IMR-90 (cell line): Measurements from ENCODE around the gene WDR70. TPM values are rescaled to one million over a fixed set of nuclear protein-coding genes. Genes with fewer than 3 reads are reported as not detected.

ENCODE experiments used
- ATAC-seq: fragments of 200-7000 bp; cut with Tn5 transposase; 2 replicates; pipeline ENCODE4 v1.9.1; 2020; ENCODE audit warnings: low read depth, mild to moderate bottlenecking, moderate library complexity
- BruUV-seq: library from RNA; stranded (reverse); fragments of 400-500 nt; replicated peaks from 2 replicates; lab custom pipeline; 2021; lab: Mats Ljungman, UMichigan
- CTCF ChIA-PET: fragments of 300-600 bp; formaldehyde crosslinking; extraction: SDS; loops from one replicate; lab custom pipeline; 2021; ENCODE audit warnings: antibody characterized with exemption; lab: Yijun Ruan, JAX
- POLR2A ChIA-PET: fragments of 300-600 bp; sonication (Branson Sonifier 250); formaldehyde crosslinking; loops from one replicate; lab custom pipeline; 2022; ENCODE audit warnings: antibody characterized with exemption; ENCODE audit not compliant: unreplicated experiment; lab: Charles Lee
- DNase-seq: peaks from one replicate; pipeline ENCODE4 v3.0.0; 2013
- H2AFZ ChIP-seq: replicated peaks from 2 replicates; pipeline ENCODE3; 2013; ENCODE audit warnings: low read length, mild to moderate bottlenecking; ENCODE audit not compliant: poor library complexity
- H2AK5ac ChIP-seq: 2 replicates; pipeline ENCODE4 v1.6.1; 2013; ENCODE audit warnings: low read depth, low read length, inconsistent platforms
- H2AK9ac ChIP-seq: replicated peaks from 2 replicates; pipeline ENCODE3; 2013; ENCODE audit warnings: mild to moderate bottlenecking, low read depth, low read length, moderate library complexity; ENCODE audit not compliant: poor library complexity
- H2BK120ac ChIP-seq: 2 replicates; pipeline ENCODE4 v1.6.1; 2013; ENCODE audit warnings: low read depth, low read length, inconsistent platforms
- H2BK15ac ChIP-seq: 3 replicates; pipeline ENCODE4 v1.6.1; 2013; ENCODE audit warnings: low read depth, low read length, inconsistent platforms
- H2BK20ac ChIP-seq: 2 replicates; pipeline ENCODE4 v1.6.1; 2013; ENCODE audit warnings: low read depth, mild to moderate bottlenecking, inconsistent platforms, low read length, moderate library complexity
- H2BK5ac ChIP-seq: 2 replicates; pipeline ENCODE4 v1.6.1; 2013; ENCODE audit warnings: mild to moderate bottlenecking, low read depth, low read length, inconsistent platforms; ENCODE audit not compliant: poor library complexity, severe bottlenecking
- H3K14ac ChIP-seq: replicated peaks from 2 replicates; pipeline ENCODE4 v1.6.1; 2013; ENCODE audit warnings: low read depth, low read length, inconsistent platforms
- H3K18ac ChIP-seq: 2 replicates; pipeline ENCODE4 v1.6.1; 2013; ENCODE audit warnings: low read depth, low read length, control low read depth
- H3K23ac ChIP-seq: 2 replicates; pipeline ENCODE4 v1.6.1; 2013; ENCODE audit warnings: low read depth, low read length, inconsistent platforms
- H3K27ac ChIP-seq: 2 replicates; pipeline ENCODE4 v1.5.1; 2013; ENCODE audit warnings: mild to moderate bottlenecking, control low read depth, low read length; ENCODE audit not compliant: insufficient read depth
- H3K27me3 ChIP-seq: 2 replicates; pipeline ENCODE4 v1.6.1; 2013; ENCODE audit warnings: low read length; ENCODE audit not compliant: control insufficient read depth, insufficient read depth
- H3K36me3 ChIP-seq: 2 replicates; pipeline ENCODE4 v1.6.1; 2013; ENCODE audit warnings: low read length, mixed read lengths; ENCODE audit not compliant: control insufficient read depth, insufficient read depth
- H3K4ac ChIP-seq: 2 replicates; pipeline ENCODE4 v1.6.1; 2013; ENCODE audit warnings: low read depth, low read length, inconsistent platforms
- H3K4me1 ChIP-seq: 2 replicates; pipeline ENCODE4 v1.6.1; 2013; ENCODE audit warnings: low read length, mixed read lengths; ENCODE audit not compliant: control insufficient read depth, insufficient read depth
- H3K4me2 ChIP-seq: 2 replicates; pipeline ENCODE4 v1.6.1; 2013; ENCODE audit warnings: low read depth, mild to moderate bottlenecking, control low read depth, low read length, moderate library complexity
- H3K4me3 ChIP-seq: 2 replicates; pipeline ENCODE4 v1.5.1; 2013; ENCODE audit warnings: low read depth, mild to moderate bottlenecking, control low read depth, low read length, moderate library complexity; ENCODE audit not compliant: insufficient read depth
- H3K56ac ChIP-seq: 2 replicates; pipeline ENCODE4 v1.6.1; 2013; ENCODE audit warnings: low read length, inconsistent platforms; ENCODE audit not compliant: insufficient read depth; ENCODE audit errors: extremely low read depth
- H3K79me1 ChIP-seq, 2 experiments: 2 replicates each; pipeline ENCODE4 v1.6.1; 2013; ENCODE audit warnings: low read length in 2 of 2, inconsistent platforms in 1 of 2, low read depth in 1 of 2
- H3K9ac ChIP-seq: 2 replicates; pipeline ENCODE4 v1.6.1; 2013; ENCODE audit warnings: low read depth, low read length, control low read depth
- H3K9me1 ChIP-seq: 2 replicates; pipeline ENCODE4 v1.6.1; 2013; ENCODE audit warnings: low read length, inconsistent platforms; ENCODE audit not compliant: insufficient read depth
- H3K9me3 ChIP-seq: 2 replicates; pipeline ENCODE4 v1.6.1; 2013; ENCODE audit warnings: low read length; ENCODE audit not compliant: control insufficient read depth, insufficient read depth
- H4K20me1 ChIP-seq: 2 replicates; pipeline ENCODE4 v1.6.1; 2013; ENCODE audit warnings: low read length, inconsistent platforms; ENCODE audit not compliant: insufficient read depth
- H4K5ac ChIP-seq: 2 replicates; pipeline ENCODE4 v1.6.1; 2013; ENCODE audit warnings: mild to moderate bottlenecking, low read depth, low read length, control low read depth
- H4K8ac ChIP-seq, 2 experiments: 2 replicates each; pipeline ENCODE4 v1.6.1; 2013; ENCODE audit warnings: low read depth in 2 of 2, low read length in 2 of 2, control low read depth in 1 of 2, inconsistent platforms in 1 of 2
- H4K91ac ChIP-seq: 2 replicates; pipeline ENCODE4 v1.6.1; 2013; ENCODE audit warnings: low read depth, low read length, inconsistent platforms; ENCODE audit not compliant: insufficient read depth
- SMC3 ChIP-seq: fragments of 150-350 bp; IDR thresholded peaks from 2 replicates; pipeline ENCODE4 v1.6.1; 2016; ENCODE audit warnings: low read depth, mild to moderate bottlenecking, antibody characterized with exemption, low read length, moderate library complexity
- WGBS, 2 experiments: methylation state at CpG; one replicate each; pipeline versions ENCODE4 v1.1.5 to v1.1.7; 2013; ENCODE audit warnings: missing lambda C conversion rate in 2 of 2; ENCODE audit not compliant: insufficient read length in 1 of 2; ENCODE audit errors: extremely low coverage in 2 of 2; 5-methylcytosine and 5-hydroxymethylcytosine counted together
- dilution Hi-C: fragments of 300-500 bp; cut with HindIII; formaldehyde crosslinking; loops from one replicate; pipeline ENCODE4 v1.14.3; 2018; ENCODE audit warnings: low sequenced_read_pairs; ENCODE audit not compliant: unreplicated experiment
- in situ Hi-C: fragments of 300-500 bp; cut with MboI; formaldehyde crosslinking; loops from 3 replicates; pipeline ENCODE4 v1.14.3; 2019; ENCODE audit warnings: low sequenced_read_pairs, inconsistent platforms, mixed read lengths
- intact Hi-C: fragments of 100-400 bp; cut with micrococcal nuclease; formaldehyde crosslinking; loops from 2 replicates; pipeline ENCODE4 v1.10.0; 2022
- polyA plus RNA-seq, 3 experiments: library from polyadenylated mRNA; depleted of rRNA; stranded (reverse); fragments of >200 nt; gene quantifications; 2 replicates each; pipeline ENCODE4 v1.2.3, GENCODE V29; 2012; ENCODE audit warnings: low replicate concordance in 1 of 3
- total RNA-seq: library from RNA; depleted of rRNA; stranded (reverse); fragments of >200 nt; gene quantifications from 2 replicates; pipeline ENCODE4 v1.2.3, GENCODE V29; 2012

Gene WDR70
- total and polyA plus RNA-seq, 2 of the 4 experiments (the other 2 are of a cell fraction) = 16.7 to 29.9 TPM

- H4K91ac ChIP-seq = no peak overlapping the region
- no TSS peak for BruUV-seq
- H3K23ac ChIP-seq = no peak overlapping the region
- dilution Hi-C loops (no loop called here), intact Hi-C loops (loop anchor here (5.0 kb wide), 1 partner anchor 343 kb away; no protein-coding TSS in a partner anchor), in situ Hi-C loops (no loop called here)
- no peak overlapping the region for H3K56ac ChIP-seq
- TF ChIP-seq SMC3 = no peak
- H2BK15ac ChIP-seq = no peak overlapping the region
- no peak overlapping the region for H3K4me3 ChIP-seq
- H3K27ac ChIP-seq = no peak overlapping the region
- H2AK5ac ChIP-seq = no peak overlapping the region
- H3K27me3 ChIP-seq = no peaks in the 10 kb centered on the region
- no peak overlapping the region for H4K5ac ChIP-seq
- peaks cover 3% of the 10 kb centered on the region; the same call in 1 of the 2 replicates for H3K9me3 ChIP-seq
- no peak overlapping the region for H2AK9ac ChIP-seq
- no peak overlapping the region for H2BK120ac ChIP-seq
- no peaks in the 10 kb centered on the region for H3K36me3 ChIP-seq
- ATAC-seq = no peak
- H4K8ac ChIP-seq = no peak overlapping the region
- no peak overlapping the region for H2AFZ ChIP-seq
- no peak overlapping the region for H3K4ac ChIP-seq
- no CpG with 5 or more reads among the region's 4 CpGs for WGBS, 2 experiments
- POLR2A ChIA-PET = no interaction called here
- H3K9ac ChIP-seq = no peak overlapping the region
- H3K79me1 ChIP-seq = no peaks in the 10 kb centered on the region
- H2BK20ac ChIP-seq = no peak overlapping the region
- peaks cover 3% of the 10 kb centered on the region; the same call in 1 of the 2 replicates for H3K4me1 ChIP-seq
- H3K9me1 ChIP-seq = no peaks in the 10 kb centered on the region
- H4K20me1 ChIP-seq = no peaks in the 10 kb centered on the region
- H3K18ac ChIP-seq = no peak overlapping the region
- H2BK5ac ChIP-seq = no peak overlapping the region
- no peak overlapping the region for H3K14ac ChIP-seq
- H3K4me2 ChIP-seq = no peak overlapping the region
- no peak for DNase-seq
- CTCF ChIA-PET = no interaction called here
Measured at GRCh38 chr5:37755581-37755980, 376.5 kb downstream of the WDR70 start.
